Superior temporal gyrus (tissue), 1 donor: Measurements from ENCODE around the gene NF1.
"Not testable (repeated sequence)": the region's sequence is repeated elsewhere in the genome, so short reads cannot be mapped to it uniquely, and the experiment has no call there.

ENCODE experiments used
- DNase-seq: peaks from one replicate; pipeline ENCODE4 v3.0.0-alpha.2; 2016; ENCODE audit errors: extremely low spot score

Gene NF1

DNA sequence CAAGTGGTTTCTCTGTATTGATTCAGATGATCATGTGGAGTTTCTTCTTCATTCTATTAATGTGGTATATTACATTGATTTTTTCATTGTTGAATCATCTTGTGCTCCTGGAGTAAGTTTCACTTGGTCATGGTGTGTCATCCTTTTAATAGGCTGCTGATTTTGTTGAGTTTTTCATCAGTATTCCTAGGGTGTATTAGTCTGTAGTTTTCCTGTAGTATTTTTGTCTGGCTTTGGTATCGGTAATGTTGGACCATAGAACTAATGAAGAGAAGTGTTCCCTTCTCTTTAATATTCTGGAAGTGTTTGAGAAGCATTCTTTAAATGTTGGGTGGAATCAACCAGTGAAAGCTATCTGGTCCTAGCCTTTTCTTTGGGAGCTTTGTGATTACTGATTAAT, 103.2 kb downstream of the NF1 start:
- DNase-seq: no peak

- DNase-seq: not testable (repeated sequence)
Observed at GRCh38 chr17:31198666-31199065, 103.9 kb downstream of the NF1 start.

GRCh38 chr17:31200287-31200686, 105.5 kb downstream of the NF1 start:
- DNase-seq: no peak

DNA sequence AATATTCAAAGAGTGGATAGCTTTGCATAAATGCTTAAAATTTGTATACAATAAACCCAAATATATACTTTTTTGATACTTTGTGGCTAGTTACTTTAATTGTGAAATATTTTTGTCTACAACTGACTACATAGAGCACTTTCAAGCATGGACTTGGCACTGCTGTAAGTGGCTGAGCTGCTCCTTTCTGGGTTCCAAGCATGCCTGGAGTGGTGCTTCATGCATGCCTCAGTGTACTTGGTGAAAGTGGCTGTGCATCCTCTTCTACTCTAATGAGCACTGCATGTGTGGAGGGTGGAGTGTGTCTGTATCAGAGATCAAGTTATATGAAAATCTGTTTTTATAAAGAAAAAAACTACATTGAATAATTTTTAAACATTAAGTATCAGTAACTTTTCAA, 108.2 kb downstream of the NF1 start:
- DNase-seq: no peak

DNA sequence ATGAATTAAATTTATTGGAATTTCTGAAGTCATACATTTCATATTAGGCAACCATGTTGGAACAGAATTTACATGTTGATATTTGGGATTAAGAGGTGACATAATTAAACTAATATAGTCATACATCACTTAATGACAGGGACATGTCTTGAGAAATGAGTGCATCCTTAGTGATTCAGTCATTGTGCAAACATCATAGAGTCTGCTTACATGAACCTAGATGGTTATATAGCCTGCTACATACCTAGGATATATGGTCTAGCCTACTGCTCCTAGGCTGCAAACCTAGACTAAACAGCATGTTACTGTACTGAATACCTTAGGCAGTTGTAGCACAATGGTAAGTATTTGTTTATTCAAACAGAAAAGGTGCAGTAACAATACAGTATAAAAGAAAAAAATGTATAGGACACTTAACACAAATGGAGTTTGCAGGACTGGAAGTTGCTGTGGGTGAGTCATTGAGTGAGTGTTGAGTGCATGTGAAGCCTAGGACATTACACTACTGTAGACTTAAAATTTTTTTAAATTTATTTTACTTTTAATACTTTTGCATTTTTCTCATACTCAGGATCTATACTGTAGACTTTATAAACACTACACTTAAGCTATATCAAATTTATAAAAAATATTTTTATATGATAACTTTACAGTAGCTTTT, 116.7 kb downstream of the NF1 start:
- DNase-seq: no peak

GRCh38 chr17:31216031-31216751, 121.4 kb downstream of the NF1 start:
- DNase-seq: peak; percentile 92

- no peak for DNase-seq
Observed at GRCh38 chr17:31224366-31224765, 129.6 kb downstream of the NF1 start.

- no peak for DNase-seq
Observed at GRCh38 chr17:31225831-31226230, 131.1 kb downstream of the NF1 start.

- no peak for DNase-seq
Observed at GRCh38 chr17:31226373-31226772, 131.6 kb downstream of the NF1 start.

- no peak for DNase-seq
Observed at GRCh38 chr17:31226950-31227349, 132.2 kb downstream of the NF1 start.

GRCh38 chr17:31231852-31232251, 137.1 kb downstream of the NF1 start:
- DNase-seq: no peak

DNA sequence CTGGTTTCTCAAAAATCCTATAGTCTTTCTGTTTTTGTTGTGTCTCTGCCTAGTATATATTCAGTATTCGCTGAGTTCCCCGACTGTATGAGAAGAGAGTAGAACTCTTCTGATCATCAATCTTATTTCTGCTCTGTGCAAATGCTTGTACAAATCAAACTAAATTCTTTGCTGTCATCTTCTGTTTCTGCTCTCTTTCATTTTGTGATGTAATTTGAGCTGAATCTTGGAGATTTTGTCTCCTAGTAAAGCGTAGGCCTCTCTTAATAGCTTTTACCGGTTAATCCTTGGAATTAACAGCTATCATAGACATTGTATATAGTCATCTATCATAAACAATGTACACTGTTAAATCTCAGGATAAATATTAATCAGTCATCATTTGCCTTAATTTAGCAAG, 140.3 kb downstream of the NF1 start:
- DNase-seq: no peak

DNA sequence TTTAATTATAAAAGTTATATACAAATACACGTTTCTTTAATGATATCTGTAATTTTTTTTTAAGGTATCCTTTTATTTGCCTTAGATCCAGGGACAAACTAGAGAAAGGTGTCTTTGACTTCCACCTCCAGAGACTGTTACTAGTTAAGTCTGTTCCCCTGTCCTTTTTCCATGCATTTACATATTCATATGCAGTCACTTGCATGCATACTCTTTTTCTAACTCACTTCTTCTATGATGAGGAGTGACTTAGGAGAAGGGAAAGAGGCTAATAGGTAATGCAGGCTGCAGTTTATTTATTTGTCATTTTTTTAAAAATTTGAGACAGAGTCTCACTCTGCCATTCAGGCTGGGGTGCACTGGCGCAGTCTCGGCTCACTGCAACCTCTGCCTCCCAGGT, 141.4 kb downstream of the NF1 start:
- no peak for DNase-seq

- no peak for DNase-seq
Observed at GRCh38 chr17:31236712-31237111, 141.9 kb downstream of the NF1 start.

DNA sequence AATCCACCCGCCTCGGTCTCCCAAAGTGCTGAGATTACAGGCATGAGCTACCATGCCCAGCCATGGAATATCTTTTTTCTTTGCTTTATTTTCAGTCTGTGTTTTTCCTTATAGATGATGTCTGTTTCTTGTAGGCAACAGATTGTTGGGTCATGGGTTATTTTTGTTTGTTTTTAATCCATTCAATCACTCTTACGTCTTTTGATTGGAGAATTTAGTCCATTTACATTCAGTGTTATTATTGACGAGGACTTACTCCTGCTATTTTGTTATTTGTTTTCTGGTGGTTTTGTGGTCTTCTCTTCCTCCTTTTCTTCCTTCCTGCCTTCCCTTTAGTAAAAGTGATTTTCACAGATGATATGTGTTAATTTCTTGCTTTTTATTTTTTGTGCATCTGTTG, 146.3 kb downstream of the NF1 start:
- no peak for DNase-seq

- DNase-seq: no peak
Observed at GRCh38 chr17:31248986-31249834, 154.4 kb downstream of the NF1 start.

- peak; percentile 75 for DNase-seq
Observed at GRCh38 chr17:31249835-31250141, 155.0 kb downstream of the NF1 start.

- DNase-seq: peak; percentile 27
Observed at GRCh38 chr17:31250229-31250628, 155.5 kb downstream of the NF1 start.

- DNase-seq: peak; percentile 50
Observed at GRCh38 chr17:31251105-31251969, 156.6 kb downstream of the NF1 start.

- DNase-seq: no peak
Observed at GRCh38 chr17:31251970-31252328, 157.2 kb downstream of the NF1 start.

- DNase-seq: peak; percentile 42
Observed at GRCh38 chr17:31252741-31253140, 158.0 kb downstream of the NF1 start.

DNA sequence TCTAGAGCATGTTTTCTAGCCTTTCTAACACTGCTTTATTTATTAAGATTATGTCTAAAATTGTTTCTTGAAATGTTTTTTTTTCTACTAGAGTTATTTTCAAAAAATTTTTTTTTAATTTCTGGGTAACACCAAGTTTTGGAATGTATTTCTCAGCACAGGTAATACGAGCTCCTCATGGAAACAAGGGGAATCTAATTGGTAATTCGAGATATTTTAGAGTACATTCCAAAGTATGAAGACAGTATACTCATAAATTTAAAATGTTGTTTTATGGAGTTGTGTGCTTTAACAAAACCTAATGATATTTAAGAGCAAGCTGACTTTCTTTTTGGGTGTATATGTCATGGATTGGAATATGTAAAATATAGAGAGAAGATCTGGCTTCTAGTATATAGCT, 159.9 kb downstream of the NF1 start:
- no peak for DNase-seq
